Liver (tissue), 9 donors: ENCODE results near the gene ITM2C. TPM values are rescaled to one million over a fixed set of nuclear protein-coding genes. Genes with fewer than 3 reads are reported as not detected.

Experiments
- DNase-seq: peaks from one replicate; pipeline ENCODE4 v3.0.0-alpha.2; 2017; ENCODE audit warnings: low spot score
- H3K27ac ChIP-seq, 2 donors: one replicate each; pipeline ENCODE4 v1.7.0; 2013; ENCODE audit warnings: inconsistent platforms in 2 of 2, low read length in 2 of 2, control low read depth in 1 of 2, low read depth in 1 of 2, mild to moderate bottlenecking in 1 of 2
- H3K27me3 ChIP-seq, 4 donors: one replicate each; pipeline versions ENCODE4 v1.6.1 to v1.7.0; 2013; ENCODE audit warnings: low read length in 3 of 4, inconsistent platforms in 1 of 4, mild to moderate bottlenecking in 1 of 4, moderate library complexity in 1 of 4; ENCODE audit not compliant: control insufficient read depth in 4 of 4, insufficient read depth in 4 of 4
- H3K36me3 ChIP-seq, 4 donors: one replicate each; pipeline versions ENCODE4 v1.6.1 to v1.7.0; 2013; ENCODE audit warnings: low read length in 3 of 4, mild to moderate bottlenecking in 3 of 4, low read depth in 1 of 4, moderate library complexity in 1 of 4; ENCODE audit not compliant: control insufficient read depth in 4 of 4, insufficient read depth in 3 of 4
- H3K4me1 ChIP-seq, 4 donors: one replicate each; pipeline versions ENCODE4 v1.6.1 to v1.7.0; 2013; ENCODE audit warnings: low read length in 3 of 4, mild to moderate bottlenecking in 3 of 4, moderate library complexity in 1 of 4; ENCODE audit not compliant: control insufficient read depth in 4 of 4, insufficient read depth in 4 of 4
- H3K4me3 ChIP-seq, 3 donors: one replicate each; pipeline versions ENCODE4 v1.6.1 to v1.7.0; 2013; ENCODE audit warnings: low read length in 3 of 3, control low read depth in 1 of 3, low read depth in 1 of 3, mild to moderate bottlenecking in 1 of 3
- H3K9ac ChIP-seq, 2 donors: one replicate each; pipeline ENCODE4 v1.7.0; 2013; ENCODE audit warnings: low read length in 2 of 2, mild to moderate bottlenecking in 2 of 2, moderate library complexity in 2 of 2, control low read depth in 1 of 2, low read depth in 1 of 2
- H3K9me3 ChIP-seq, 4 donors: one replicate each; pipeline versions ENCODE4 v1.6.1 to v1.7.0; 2013; ENCODE audit warnings: low read length in 3 of 4; ENCODE audit not compliant: control insufficient read depth in 4 of 4
- HNF4A ChIP-seq, 2 donors: conservative IDR thresholded peaks; 2 replicates each; pipeline ENCODE4 v1.6.1; 2016; ENCODE audit warnings: antibody characterized with exemption in 2 of 2, mild to moderate bottlenecking in 2 of 2
- HNF4G ChIP-seq: IDR thresholded peaks from 2 replicates; pipeline ENCODE4 v1.6.1; 2016; ENCODE audit warnings: antibody characterized with exemption
- NR2F2 ChIP-seq: IDR thresholded peaks from 2 replicates; pipeline ENCODE4 v1.6.1; 2016; ENCODE audit warnings: antibody characterized with exemption
- RXRA ChIP-seq, 2 donors: IDR thresholded peaks; 2 replicates each; pipeline ENCODE4 v1.6.1; 2017 to 2018; ENCODE audit warnings: antibody characterized with exemption in 2 of 2, mild to moderate bottlenecking in 1 of 2
- TAF1 ChIP-seq: conservative IDR thresholded peaks from 2 replicates; pipeline ENCODE4 v1.6.1; 2016; ENCODE audit warnings: antibody characterized with exemption, mild to moderate bottlenecking
- YY1 ChIP-seq: IDR thresholded peaks from 2 replicates; pipeline ENCODE4 v1.6.1; 2016; ENCODE audit warnings: antibody characterized with exemption, mild to moderate bottlenecking
- WGBS: extraction: QIAGEN DNeasy Blood & Tissue Kit; methylation state at CpG from one replicate; pipeline ENCODE4 v1.1.7; 2013; 5-methylcytosine and 5-hydroxymethylcytosine counted together
- polyA plus RNA-seq, 2 donors: library from polyadenylated mRNA; stranded (reverse) in 1 of 2; unstranded in 1 of 2; fragments of 200-250 nt in 1 of 2; fragments of >200 nt in 1 of 2; fragmentation: Nextera tagmentation in 1 of 2; extraction: Ambion mirVana in 1 of 2; gene quantifications; one replicate each; pipeline versions ENCODE4 v1.2.1 to v1.2.3, GENCODE V29; 2013 to 2015
- total RNA-seq, 2 donors: library from RNA; depleted of rRNA; stranded (reverse); fragments of >200 nt; gene quantifications; one replicate each; pipeline ENCODE4 v1.2.3, GENCODE V29; 2014
- TF ChIP-seq, protein P1 (sequence below): IDR thresholded peaks from 2 replicates; pipeline ENCODE4 v1.6.1; 2016; ENCODE audit warnings: antibody characterized with exemption, mild to moderate bottlenecking
- TF ChIP-seq, protein P2 (sequence below): fragments of 150-350 bp; IDR thresholded peaks from 2 replicates; pipeline ENCODE4 v1.5.1; 2017; ENCODE audit warnings: improper control_type of control experiment, low read depth, low read length; ENCODE audit not compliant: missing input control
- TF ChIP-seq, protein P3 (sequence below): IDR thresholded peaks from 2 replicates; pipeline ENCODE4 v1.6.1; 2016; ENCODE audit warnings: antibody characterized with exemption
- TF ChIP-seq, protein P4 (sequence below): IDR thresholded peaks from 2 replicates; pipeline ENCODE4 v1.6.1; 2016; ENCODE audit warnings: antibody characterized with exemption
- donor health status: healthy.
- donor health status: healthy.
- donor health status: healthy.
- donor health status: healthy.
- donor health status: healthy.

Gene ITM2C
- total and polyA plus RNA-seq, 4 donors = 13.6 to 45.2 (median 27.6) TPM

DNA sequence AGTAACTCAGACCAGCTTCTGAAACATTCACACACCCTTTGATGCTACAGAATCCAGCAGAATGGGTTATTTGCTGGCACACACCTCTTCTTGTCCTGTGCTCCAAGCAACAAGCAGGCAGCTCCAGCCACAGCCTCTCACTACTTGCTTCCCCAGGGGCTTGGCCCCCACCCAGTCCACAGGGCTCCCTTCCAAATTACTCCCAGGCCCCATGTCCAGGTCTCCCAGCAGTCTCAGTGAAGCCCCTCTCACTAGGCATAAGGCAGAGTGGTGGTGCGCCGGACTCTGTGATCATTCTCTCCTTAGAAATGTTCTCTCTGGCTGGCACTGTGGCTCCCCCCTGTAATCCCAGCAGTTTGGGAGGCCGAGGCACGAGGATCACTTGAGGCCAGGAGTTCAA, 25.9 kb downstream of the ITM2C start (continued):
- TF ChIP-seq, protein P1, sequence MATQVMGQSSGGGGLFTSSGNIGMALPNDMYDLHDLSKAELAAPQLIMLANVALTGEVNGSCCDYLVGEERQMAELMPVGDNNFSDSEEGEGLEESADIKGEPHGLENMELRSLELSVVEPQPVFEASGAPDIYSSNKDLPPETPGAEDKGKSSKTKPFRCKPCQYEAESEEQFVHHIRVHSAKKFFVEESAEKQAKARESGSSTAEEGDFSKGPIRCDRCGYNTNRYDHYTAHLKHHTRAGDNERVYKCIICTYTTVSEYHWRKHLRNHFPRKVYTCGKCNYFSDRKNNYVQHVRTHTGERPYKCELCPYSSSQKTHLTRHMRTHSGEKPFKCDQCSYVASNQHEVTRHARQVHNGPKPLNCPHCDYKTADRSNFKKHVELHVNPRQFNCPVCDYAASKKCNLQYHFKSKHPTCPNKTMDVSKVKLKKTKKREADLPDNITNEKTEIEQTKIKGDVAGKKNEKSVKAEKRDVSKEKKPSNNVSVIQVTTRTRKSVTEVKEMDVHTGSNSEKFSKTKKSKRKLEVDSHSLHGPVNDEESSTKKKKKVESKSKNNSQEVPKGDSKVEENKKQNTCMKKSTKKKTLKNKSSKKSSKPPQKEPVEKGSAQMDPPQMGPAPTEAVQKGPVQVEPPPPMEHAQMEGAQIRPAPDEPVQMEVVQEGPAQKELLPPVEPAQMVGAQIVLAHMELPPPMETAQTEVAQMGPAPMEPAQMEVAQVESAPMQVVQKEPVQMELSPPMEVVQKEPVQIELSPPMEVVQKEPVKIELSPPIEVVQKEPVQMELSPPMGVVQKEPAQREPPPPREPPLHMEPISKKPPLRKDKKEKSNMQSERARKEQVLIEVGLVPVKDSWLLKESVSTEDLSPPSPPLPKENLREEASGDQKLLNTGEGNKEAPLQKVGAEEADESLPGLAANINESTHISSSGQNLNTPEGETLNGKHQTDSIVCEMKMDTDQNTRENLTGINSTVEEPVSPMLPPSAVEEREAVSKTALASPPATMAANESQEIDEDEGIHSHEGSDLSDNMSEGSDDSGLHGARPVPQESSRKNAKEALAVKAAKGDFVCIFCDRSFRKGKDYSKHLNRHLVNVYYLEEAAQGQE = no peak

DNA sequence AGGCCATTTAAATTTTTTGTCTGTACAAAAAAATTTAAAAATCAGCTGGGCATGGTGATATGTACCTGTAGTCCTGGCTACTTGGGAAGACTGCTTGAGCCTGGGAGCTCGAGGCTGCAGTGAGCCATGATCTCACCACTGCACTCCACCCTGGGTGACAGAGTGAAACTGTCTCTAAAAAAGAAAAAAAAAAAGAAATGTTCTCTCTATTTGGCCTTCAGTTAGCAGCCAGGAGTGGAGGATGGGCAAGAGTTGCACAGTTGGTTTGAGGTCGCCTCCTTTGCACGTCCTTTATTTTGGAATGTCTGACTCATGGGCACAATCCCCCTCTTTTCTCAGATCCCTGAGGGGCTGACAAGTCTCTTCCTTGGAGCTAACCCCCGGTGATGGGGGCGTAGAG, 26.3 kb downstream of the ITM2C start:
- no peak for DNase-seq
- Histone ChIP-seq H3K9ac (no peak overlapping the region), H3K4me1 (no peaks in the 10 kb centered on the region), H3K9me3 (peaks cover 0 to 4% (median 3%) of the 10 kb centered on the region in 4 donors), H3K27ac (no peak overlapping the region), H3K27me3 (no peaks in the 10 kb centered on the region), H3K36me3 (no peaks in the 10 kb centered on the region), H3K4me3 (no peak overlapping the region)
- 53% methylated on average over 5 of the region's 5 CpGs for WGBS
- TF ChIP-seq, protein P2, sequence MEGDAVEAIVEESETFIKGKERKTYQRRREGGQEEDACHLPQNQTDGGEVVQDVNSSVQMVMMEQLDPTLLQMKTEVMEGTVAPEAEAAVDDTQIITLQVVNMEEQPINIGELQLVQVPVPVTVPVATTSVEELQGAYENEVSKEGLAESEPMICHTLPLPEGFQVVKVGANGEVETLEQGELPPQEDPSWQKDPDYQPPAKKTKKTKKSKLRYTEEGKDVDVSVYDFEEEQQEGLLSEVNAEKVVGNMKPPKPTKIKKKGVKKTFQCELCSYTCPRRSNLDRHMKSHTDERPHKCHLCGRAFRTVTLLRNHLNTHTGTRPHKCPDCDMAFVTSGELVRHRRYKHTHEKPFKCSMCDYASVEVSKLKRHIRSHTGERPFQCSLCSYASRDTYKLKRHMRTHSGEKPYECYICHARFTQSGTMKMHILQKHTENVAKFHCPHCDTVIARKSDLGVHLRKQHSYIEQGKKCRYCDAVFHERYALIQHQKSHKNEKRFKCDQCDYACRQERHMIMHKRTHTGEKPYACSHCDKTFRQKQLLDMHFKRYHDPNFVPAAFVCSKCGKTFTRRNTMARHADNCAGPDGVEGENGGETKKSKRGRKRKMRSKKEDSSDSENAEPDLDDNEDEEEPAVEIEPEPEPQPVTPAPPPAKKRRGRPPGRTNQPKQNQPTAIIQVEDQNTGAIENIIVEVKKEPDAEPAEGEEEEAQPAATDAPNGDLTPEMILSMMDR = no peak
- TF ChIP-seq NR2F2 (no peak), YY1 (no peak), TAF1 (no peak), RXRA (IDR thresholded peaks at IDR 0.05) (no peak), HNF4A (conservative IDR thresholded peaks at IDR 0.05) (no peak), HNF4G (no peak)
- TF ChIP-seq, protein P3, sequence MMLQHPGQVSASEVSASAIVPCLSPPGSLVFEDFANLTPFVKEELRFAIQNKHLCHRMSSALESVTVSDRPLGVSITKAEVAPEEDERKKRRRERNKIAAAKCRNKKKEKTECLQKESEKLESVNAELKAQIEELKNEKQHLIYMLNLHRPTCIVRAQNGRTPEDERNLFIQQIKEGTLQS = no peak
- TF ChIP-seq, protein P1 = no peak
- TF ChIP-seq, protein P4, sequence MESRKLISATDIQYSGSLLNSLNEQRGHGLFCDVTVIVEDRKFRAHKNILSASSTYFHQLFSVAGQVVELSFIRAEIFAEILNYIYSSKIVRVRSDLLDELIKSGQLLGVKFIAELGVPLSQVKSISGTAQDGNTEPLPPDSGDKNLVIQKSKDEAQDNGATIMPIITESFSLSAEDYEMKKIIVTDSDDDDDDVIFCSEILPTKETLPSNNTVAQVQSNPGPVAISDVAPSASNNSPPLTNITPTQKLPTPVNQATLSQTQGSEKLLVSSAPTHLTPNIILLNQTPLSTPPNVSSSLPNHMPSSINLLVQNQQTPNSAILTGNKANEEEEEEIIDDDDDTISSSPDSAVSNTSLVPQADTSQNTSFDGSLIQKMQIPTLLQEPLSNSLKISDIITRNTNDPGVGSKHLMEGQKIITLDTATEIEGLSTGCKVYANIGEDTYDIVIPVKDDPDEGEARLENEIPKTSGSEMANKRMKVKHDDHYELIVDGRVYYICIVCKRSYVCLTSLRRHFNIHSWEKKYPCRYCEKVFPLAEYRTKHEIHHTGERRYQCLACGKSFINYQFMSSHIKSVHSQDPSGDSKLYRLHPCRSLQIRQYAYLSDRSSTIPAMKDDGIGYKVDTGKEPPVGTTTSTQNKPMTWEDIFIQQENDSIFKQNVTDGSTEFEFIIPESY = no peak
